NK-92 (cell line): ENCODE data around the gene HUS1.
"Not testable (repeated sequence)": the region's sequence is repeated elsewhere in the genome, so short reads cannot be mapped to it uniquely, and the experiment has no call there.

Source experiments
- DNase-seq: peaks from one replicate; lab custom pipeline; 2025; ENCODE audit not compliant: unreplicated experiment; lab: John Stamatoyannopoulos, UW

The HUS1 gene

DNA sequence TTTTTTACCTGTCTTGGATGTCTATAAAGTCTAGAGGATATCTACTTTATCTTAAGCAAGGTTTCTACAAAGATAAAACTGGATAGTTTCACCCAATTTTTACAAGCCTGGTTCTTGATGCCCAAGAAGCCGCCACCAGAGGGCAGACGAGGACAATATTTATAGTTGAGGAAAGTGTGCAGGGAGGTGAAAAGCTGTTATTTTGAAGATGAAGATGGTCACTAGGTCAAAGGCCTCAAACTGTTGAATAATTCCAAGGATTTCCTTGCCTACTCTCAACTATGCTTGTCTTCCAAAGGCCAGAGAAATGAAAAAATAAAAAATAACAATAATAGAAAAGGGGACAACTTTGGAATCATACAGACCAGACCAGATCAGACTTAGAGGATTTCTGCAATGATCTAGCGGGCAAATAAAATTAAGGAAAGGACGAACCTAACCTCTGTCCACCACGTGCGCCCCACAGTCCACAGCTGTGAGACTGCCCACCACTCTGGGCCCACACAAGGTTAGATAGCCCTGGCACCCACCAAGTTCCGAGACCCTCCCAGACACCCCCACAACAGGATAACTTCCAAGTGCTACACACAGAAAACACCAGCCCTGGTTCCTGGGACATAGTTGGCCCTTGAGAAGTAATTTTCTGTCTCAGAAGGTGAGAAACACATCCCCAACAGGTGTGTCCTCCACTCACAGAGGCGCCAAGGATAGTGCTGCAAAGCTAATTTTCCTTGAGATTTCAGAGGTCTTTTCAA lies 34.0 kb downstream of the HUS1 start:
- no peak for DNase-seq

- no peak for DNase-seq
Measured at GRCh38 chr7:47944536-47945260, 34.7 kb downstream of the HUS1 start.

DNA sequence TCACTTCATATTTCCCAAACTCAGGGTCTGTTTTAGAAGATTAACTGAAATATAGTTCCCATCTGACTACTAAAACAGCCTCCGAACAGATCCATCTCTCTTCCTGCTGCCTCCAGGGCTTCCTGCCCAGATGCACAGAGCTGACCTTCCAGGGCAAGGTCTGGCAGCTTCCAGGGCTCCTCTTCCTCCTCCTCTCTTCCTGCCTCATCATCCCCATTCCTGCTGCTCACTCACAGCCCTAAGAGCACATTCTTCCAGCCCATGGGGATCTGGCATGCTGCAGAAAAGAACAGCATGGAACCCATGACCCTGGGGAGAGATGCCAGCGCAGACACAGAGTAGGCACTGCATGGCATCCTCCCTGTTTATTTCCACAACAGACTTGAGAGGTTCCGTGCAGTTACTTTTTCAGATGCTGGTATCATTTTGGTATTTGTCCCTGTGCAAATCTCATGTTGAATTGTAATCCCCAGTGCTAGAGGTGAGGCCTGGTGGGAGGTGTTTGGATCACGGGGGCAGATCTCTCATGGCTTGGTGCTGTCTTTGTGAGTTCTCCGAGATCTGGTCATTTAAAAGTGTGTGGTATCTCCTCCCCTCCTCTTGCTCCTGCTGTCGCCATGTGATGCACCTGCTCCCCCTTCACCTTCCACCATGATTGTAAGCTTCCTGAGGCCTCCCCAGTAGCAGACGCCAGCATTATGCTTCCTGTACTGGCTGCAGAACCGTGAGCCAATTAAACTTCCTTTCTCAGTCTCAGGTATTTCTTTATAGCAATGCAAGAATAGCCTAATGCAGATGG lies 35.5 kb downstream of the HUS1 start:
- DNase-seq: no peak

GRCh38 chr7:47942651-47943050 lies 36.8 kb downstream of the HUS1 start:
- DNase-seq: not testable (repeated sequence)

DNA sequence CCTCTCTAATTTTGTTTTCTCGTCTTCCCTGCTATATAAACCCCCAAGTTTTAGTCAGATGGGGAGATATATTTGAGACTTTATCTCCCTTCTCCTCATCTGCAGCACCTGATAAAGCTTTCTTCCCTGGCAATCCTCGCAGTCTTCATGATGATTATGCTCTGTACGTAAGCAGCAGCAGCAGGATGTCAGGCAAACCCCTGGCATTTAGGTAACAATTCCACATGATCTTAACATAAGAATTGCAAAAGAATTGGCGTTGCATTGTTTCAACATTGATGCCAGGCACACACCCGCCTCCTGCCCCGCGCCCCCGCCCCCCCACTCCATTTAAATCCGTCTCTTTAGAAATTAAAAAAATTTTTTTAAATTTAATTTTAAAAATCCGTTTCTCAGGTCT lies 37.3 kb downstream of the HUS1 start:
- DNase-seq: no peak

DNA sequence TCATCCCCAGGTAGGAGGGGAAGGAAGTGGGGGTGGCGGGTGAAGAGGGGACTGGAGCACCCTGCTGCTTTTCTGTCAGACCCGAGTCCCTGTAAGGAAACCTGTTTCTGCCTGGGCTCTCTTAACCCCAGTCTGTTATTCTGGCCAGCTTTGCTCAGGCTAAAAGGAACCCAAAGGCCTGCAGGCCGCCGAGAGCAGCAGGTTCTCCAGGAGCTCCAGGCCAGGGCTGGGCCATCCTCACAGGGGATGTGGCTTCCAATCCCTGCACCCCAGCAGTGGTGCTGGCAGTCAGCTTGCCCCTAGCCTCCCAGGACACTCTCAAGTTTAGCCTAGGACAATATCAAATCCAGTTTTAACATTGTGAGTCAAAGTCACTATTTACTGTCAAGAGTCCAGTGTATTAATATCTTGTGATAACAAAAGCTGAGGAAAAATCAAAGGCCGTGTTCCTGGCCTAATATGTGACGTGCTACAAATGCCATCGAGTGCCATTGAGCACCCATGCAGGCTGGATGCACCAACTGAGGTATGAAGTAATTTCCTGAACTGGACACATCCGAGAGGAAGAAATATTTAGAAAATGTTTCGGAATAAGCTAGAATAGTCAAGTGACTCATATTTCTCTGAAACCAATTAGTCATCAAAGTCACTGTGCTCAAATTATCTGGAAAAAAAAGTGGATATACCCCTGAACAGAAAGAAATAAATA lies 38.1 kb downstream of the HUS1 start:
- DNase-seq: no peak

GRCh38 chr7:47940088-47941013 lies 39.1 kb downstream of the HUS1 start:
- DNase-seq: no peak

DNA sequence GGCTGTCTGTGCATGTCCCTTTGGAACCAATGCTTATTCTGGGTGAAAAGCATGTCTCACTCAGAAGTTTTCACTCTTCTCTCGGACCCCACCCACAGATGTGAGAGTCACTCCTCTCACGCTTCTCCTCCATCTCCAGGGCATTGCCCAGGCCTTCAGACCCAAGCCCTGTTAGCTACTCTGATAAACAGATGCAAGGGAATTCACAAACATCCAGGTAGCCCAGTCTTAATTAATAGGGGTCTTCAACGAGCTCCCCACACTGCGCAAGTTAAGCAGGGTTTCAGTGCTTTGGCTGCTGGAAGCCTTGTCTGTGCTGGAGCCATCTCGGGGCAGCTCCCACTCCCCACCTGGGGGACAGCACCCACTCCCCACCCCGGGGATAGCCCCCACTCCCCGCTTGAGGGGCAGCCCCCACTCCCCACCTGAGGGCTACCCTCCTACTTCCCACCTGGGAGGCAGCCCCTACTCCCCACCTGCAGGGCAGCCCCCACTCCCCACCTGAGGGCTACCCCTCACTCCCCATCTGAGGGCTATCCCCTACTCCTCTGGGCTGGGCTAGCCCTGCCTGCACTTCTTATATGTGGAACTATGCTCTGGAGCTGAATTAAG lies 39.9 kb downstream of the HUS1 start:
- DNase-seq: no peak

DNA sequence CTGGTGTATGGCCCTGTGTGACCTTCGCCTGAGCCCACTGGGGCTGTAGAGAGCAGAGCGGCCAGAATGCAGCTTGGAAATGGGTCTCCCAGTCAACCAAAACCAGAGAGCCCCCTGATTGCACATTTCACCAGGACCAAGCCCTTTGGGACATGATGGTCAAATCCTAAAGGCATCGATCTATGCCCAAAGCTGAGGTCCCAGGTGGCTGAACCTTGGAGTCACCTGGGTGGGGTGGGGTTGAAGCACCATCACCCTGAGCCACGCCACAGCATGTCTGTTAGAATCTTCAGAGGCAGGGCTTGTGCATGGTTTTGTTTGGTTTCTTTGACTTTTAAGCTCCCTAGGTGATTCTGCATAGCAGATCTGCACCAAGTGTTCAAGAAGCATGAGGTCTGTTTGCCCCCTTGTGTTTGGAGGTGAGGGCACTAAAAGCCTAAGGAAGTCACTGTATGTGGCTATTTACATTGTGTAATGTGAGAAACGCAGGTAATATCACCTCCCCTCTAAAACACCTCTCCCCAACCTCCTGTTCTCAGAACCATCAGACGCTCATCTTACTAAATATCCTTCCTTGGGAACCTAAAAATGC lies 40.7 kb downstream of the HUS1 start:
- DNase-seq: no peak

DNA sequence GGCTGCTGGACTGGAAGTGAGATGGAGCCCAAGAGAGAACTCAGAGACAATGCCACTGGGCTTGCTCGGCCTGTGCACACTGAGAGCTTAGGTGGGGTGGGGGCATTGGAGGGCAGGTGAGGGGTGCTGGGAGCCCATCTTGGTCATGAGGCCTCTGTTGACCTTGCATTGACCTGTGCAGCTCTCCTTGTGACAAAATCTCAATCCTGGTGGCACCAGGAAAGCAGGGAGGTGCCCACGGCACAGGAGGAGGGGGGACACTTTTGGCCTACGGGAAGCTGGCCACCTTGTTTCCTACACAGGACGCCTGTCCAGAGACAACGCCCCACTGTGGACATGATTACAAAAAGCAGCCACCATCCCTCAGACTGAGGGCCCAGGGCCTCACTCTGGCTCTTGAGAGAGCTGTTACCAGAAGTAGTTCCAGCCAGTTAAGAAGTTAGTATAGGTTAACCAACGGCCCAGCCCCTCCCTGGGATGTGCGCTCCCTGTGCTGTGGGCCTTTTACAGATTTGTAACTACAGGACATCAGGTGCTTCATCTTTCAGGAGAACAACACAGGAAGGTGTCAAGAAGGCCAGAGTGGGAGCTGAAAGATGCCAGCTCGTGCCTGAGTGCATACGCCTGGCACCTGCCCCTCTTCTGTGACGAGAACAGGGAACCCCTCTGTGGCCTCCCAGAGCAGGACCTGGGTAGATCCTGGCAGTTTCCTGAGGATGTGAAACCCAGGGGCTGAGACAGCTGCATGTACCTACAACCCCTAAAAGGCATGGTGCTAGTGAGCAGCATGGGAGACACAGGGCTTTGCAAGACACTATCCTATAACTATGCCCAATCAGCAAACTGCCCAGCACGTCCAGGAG lies 41.5 kb downstream of the HUS1 start:
- no peak for DNase-seq

- no peak for DNase-seq
Measured at GRCh38 chr7:47937065-47937687, 42.2 kb downstream of the HUS1 start.

DNA sequence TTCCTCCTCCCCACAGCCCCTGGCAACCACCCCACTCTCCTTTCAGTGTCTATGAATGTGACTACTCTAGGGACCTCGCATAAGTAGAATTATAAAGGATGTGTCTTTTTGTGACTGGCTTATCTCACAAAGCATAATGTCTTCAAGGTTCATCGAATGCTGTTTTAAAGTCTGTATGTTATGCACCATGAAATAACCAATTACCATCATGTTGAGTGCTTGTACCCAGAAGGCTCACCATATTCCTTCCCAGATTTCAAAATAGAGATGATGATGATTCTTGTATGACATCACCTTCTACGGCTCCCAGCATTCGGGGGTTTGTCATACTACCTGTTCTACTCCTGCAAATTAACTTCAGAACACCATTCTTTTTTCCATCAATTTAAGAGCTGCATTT lies 43.1 kb downstream of the HUS1 start:
- no peak for DNase-seq

DNA sequence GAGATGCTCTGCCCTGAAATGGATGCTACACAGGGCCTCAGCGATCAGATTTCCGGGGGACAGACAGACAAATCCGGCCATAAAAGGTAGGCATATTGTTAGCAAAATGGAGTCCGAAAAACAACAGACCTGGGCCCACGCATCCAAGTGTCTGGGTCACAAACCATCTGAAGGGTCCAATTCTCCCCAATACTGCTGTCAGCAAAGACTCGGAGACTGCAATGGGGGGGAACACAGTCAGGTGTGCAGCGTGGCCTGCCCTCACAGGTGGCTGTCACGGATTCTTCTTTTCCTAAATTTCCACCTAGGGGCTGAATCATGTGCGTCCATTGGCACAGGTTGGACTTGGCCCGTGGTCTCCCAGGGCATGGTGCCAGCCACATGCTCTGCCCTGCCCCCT lies 44.1 kb downstream of the HUS1 start:
- DNase-seq: no peak

DNA sequence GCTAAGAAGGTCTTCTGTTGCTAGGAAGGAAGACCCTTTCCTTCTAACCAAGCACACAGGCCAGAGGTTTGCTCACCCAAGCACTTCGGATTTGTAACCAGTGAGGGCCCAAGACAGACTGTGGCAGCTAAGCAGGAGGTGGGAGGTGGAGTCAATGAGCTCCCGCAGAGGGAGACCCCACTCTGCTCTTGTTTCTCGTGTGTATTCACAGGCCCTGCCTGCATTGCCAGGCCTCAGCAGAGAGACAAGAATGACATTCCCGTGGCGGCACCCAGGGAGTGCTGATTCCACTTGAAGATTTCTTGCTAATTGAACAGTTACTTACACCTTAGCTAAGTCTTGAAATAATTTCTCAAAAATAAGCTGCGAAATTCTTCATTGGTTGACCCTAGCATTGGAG lies 44.6 kb downstream of the HUS1 start:
- DNase-seq: no peak

GRCh38 chr7:47933215-47933614 lies 46.2 kb downstream of the HUS1 start:
- no peak for DNase-seq

DNA sequence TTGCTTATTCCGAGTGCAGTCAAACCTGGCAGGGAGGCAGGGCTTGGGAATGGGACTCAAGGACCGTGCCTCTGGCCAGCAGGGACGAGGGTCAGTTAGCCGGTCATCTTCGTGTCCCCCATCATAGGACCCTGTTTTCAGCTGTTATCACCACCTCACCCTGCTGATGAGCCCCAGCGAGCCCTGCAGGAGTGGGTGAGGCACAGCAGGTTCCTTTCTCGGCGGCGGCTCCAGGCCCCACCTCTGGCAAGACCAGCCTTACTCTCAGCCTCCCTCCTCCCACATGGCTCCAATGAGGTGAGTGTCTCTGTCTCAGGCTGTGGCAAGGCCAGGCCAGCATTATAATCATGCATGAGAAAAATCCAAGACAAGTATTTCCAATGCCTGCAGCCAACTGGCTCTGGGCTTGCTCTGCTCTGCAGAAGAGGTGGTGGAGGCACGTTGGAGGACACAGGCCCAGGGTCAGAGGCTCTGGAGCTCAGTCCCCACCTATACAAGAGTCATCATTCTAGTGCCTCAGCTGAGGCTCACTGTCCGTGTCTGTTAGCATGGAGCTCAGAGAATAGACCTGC lies 46.9 kb downstream of the HUS1 start:
- DNase-seq: no peak

DNA sequence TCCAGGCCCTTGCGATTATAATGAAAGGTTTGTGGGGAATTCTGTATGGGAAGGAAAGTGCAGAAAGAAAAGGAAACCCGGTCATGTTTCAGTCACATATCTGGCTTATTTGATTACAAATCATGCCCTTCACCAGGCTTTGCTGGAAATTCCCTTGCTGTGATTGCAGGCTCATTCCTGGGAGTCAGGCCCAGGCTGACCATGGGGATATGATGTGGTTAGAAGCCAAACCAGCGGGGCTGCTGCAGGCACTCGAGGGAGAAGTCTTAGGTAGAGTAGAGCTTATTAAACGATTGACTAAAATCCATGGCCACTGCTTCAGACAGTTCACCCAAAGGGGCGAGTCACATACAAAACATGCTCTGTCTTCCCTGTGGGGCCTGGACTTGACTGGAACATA lies 47.4 kb downstream of the HUS1 start:
- DNase-seq: no peak
